ENCODE results near the gene FARP2. TPM values are rescaled to one million over a fixed set of nuclear protein-coding genes. Genes with fewer than 3 reads are reported as not detected.

FARP2 gene
- total and polyA plus RNA-seq, 2 of the 13 experiments (the other 11 are each of a cell fraction or from before 2014, with no cell fraction given): 28.0 to 45.4 TPM

- intact Hi-C loops (cut with micrococcal nuclease; ENCODE audit: unreplicated experiment) (loop anchor here (10.0 kb wide), 1 partner anchor 149 kb away; the partner anchor contains the start of gene FARP2), in situ Hi-C loops (cut with HindIII; ENCODE audit: extremely low pct_ligation_motif_present, low pct_unique_long_range_greater_than_20kb) (no loop called here)
- Histone ChIP-seq H3K27ac (ENCODE audit: extremely low read length, insufficient read depth, low read length) (peak overlapping the region; percentile 7), H3K27me3 (ENCODE audit: control insufficient read depth in 1 of 2, insufficient read depth in 2 of 2, low read length in 2 of 2) (no peaks in the 10 kb centered on the region), H3K79me2 (ENCODE audit: insufficient read depth, low read length) (peaks cover 64% of the 10 kb centered on the region), H2AFZ (ENCODE audit: low read length) (no peak overlapping the region), H3K36me3 (replicated peaks in 1 of 2; ENCODE audit: control insufficient read depth in 1 of 2, insufficient read depth in 2 of 2, low read length in 2 of 2) (peaks cover 20 to 35% of the 10 kb centered on the region in 2 experiments), H3K4me3 (replicated peaks in 1 of 3; ENCODE audit: insufficient read depth in 1 of 3, low read depth in 2 of 3, low read length in 3 of 3) (no peak overlapping the region), H4K20me1 (ENCODE audit: insufficient read depth, low read length) (peaks cover 35% of the 10 kb centered on the region; the same call in 1 of the 2 replicates), H3K9ac (ENCODE audit: insufficient read depth, low read depth, low read length) (no peak overlapping the region), H3K4me2 (ENCODE audit: low read depth, low read length) (peak overlapping the region; percentile 4; the same call in 1 of the 2 replicates), H3K9me3 (ENCODE audit: low read length) (no peaks in the 10 kb centered on the region), H3K4me1 (ENCODE audit: insufficient read depth, low read length) (peaks cover 38% of the 10 kb centered on the region)
- ATAC-seq: no peak
- FAIRE-seq: no peak
- 87% methylated on average over 11 of the region's 12 CpGs for WGBS (ENCODE audit: low lambda C conversion rate)
- DNase-seq (ENCODE audit: low spot score): no peak
- ChIA-PET POLR2A (interaction anchor here (1.0 kb wide), 1 partner anchor 10 kb away, joined by 3 read pairs; no protein-coding TSS in a partner anchor), CTCF (ENCODE audit: low intra/inter-chr PET ratio, low total read pairs) (no interaction called here)
- BruUV-seq (replicated peaks): no TSS peak
- 0 out of 2 replicates have a peak, but pooled peaks have one; percentile 29 for TF ChIP-seq ZBTB42 (CRISPR knock-in tag; IDR thresholded peaks at IDR 0.05)
- peak; percentile 27; the same call in 1 of the 2 replicates for TF ChIP-seq ZFP91 (CRISPR knock-in tag; IDR thresholded peaks at IDR 0.05; ENCODE audit: borderline replicate concordance)
- no peak for TF ChIP-seq FOXK1 (CRISPR knock-in tag; IDR thresholded peaks at IDR 0.05; ENCODE audit: borderline replicate concordance, low read depth)
- TF ChIP-seq ZNF687 (CRISPR knock-in tag; IDR thresholded peaks at IDR 0.05): peak; percentile 69
- peak; percentile 34 for TF ChIP-seq CTCF (CRISPR knock-in tag; IDR thresholded peaks at IDR 0.05)
- TF ChIP-seq HNF1B (CRISPR knock-in tag; IDR thresholded peaks at IDR 0.05): peak; percentile 49; the same call in 1 of the 2 replicates
- 0 out of 2 replicates have a peak, but pooled peaks have one; percentile 23 for TF ChIP-seq KDM5B (CRISPR knock-in tag; IDR thresholded peaks at IDR 0.05; ENCODE audit: borderline replicate concordance)
- no peak for TF ChIP-seq KDM6A (CRISPR knock-in tag; IDR thresholded peaks at IDR 0.05; ENCODE audit: low read depth)
- 0 out of 2 replicates have a peak, but pooled peaks have one; percentile 34 for TF ChIP-seq ZNF501 (CRISPR knock-in tag; IDR thresholded peaks at IDR 0.05)
- TF ChIP-seq E2F5 (CRISPR knock-in tag; conservative IDR thresholded peaks at IDR 0.05): 0 out of 2 replicates have a peak, but pooled peaks have one; percentile 7
- no peak for TF ChIP-seq ZNF772 (CRISPR knock-in tag; IDR thresholded peaks at IDR 0.05)
These were observed 147.8 kb downstream of the FARP2 start for GRCh38 chr2:241503776-241504392.

Data from HepG2 (cell line).